KOPT-K1 (cell line): Measurements from ENCODE around the gene EXOC4.
"Not testable (repeated sequence)": the region's sequence is repeated elsewhere in the genome, so short reads cannot be mapped to it uniquely, and the experiment has no call there.

ENCODE experiments used
- H3K27ac ChIP-seq: fragments of 200-600 bp; sonication (generic); 2 replicates; pipeline ENCODE4 v1.5.1; 2016; ENCODE audit warnings: antibody characterized with exemption, mild to moderate bottlenecking, low read depth, low read length; ENCODE audit not compliant: poor library complexity, severe bottlenecking
- H3K36me3 ChIP-seq: fragments of 200-600 bp; sonication (generic); 2 replicates; pipeline ENCODE4 v1.5.1; 2017; ENCODE audit warnings: antibody characterized with exemption, mild to moderate bottlenecking, low read length, moderate library complexity; ENCODE audit not compliant: insufficient read depth
- H3K9me3 ChIP-seq: fragments of 200-600 bp; sonication (generic); 2 replicates; pipeline ENCODE4 v1.5.1; 2017; ENCODE audit warnings: antibody characterized with exemption, low read length, mild to moderate bottlenecking; ENCODE audit not compliant: insufficient read depth, poor library complexity, severe bottlenecking

The EXOC4 gene

GRCh38 chr7:133886086-133886485, 633.2 kb downstream of the EXOC4 start:
- no peak overlapping the region for H3K27ac ChIP-seq
- no peaks in the 10 kb centered on the region for H3K9me3 ChIP-seq
- H3K36me3 ChIP-seq: no peaks in the 10 kb centered on the region

- Histone ChIP-seq H3K27ac (no peak overlapping the region), H3K36me3 (no peaks in the 10 kb centered on the region)
Measured at GRCh38 chr7:133886797-133887196, 633.9 kb downstream of the EXOC4 start.

GRCh38 chr7:133887459-133887858, 634.6 kb downstream of the EXOC4 start:
- H3K9me3 ChIP-seq: no peaks in the 10 kb centered on the region
- no peaks in the 10 kb centered on the region for H3K36me3 ChIP-seq
- H3K27ac ChIP-seq: no peak overlapping the region

More at GRCh38 chr7:133886797-133887196, 633.9 kb downstream of the EXOC4 start:
- H3K9me3 ChIP-seq: no peaks in the 10 kb centered on the region

GRCh38 chr7:133888061-133888930, 635.4 kb downstream of the EXOC4 start:
- Histone ChIP-seq H3K9me3 (no peaks in the 10 kb centered on the region), H3K36me3 (no peaks in the 10 kb centered on the region), H3K27ac (no peak overlapping the region)

GRCh38 chr7:133904776-133905175, 651.9 kb downstream of the EXOC4 start:
- Histone ChIP-seq H3K36me3 (no peaks in the 10 kb centered on the region), H3K27ac (no peak overlapping the region), H3K9me3 (no peaks in the 10 kb centered on the region)

- not testable (repeated sequence) for H3K9me3 ChIP-seq, H3K36me3 ChIP-seq, H3K27ac ChIP-seq
Measured at GRCh38 chr7:133906553-133906952, 653.7 kb downstream of the EXOC4 start.

GRCh38 chr7:133910761-133911160, 657.9 kb downstream of the EXOC4 start:
- Histone ChIP-seq H3K27ac (no peak overlapping the region), H3K36me3 (no peaks in the 10 kb centered on the region), H3K9me3 (no peaks in the 10 kb centered on the region)

GRCh38 chr7:133911724-133912123, 658.8 kb downstream of the EXOC4 start:
- H3K9me3 ChIP-seq: no peaks in the 10 kb centered on the region
- H3K36me3 ChIP-seq: no peaks in the 10 kb centered on the region
- H3K27ac ChIP-seq: no peak overlapping the region

- no peaks in the 10 kb centered on the region for H3K9me3 ChIP-seq
- no peaks in the 10 kb centered on the region for H3K36me3 ChIP-seq
- H3K27ac ChIP-seq: no peak overlapping the region
Measured at GRCh38 chr7:133912916-133913697, 660.2 kb downstream of the EXOC4 start.

GRCh38 chr7:133916621-133917020, 663.7 kb downstream of the EXOC4 start:
- Histone ChIP-seq H3K9me3 (peaks cover 11% of the 10 kb centered on the region), H3K27ac (no peak overlapping the region), H3K36me3 (no peaks in the 10 kb centered on the region)

- no peaks in the 10 kb centered on the region for H3K36me3 ChIP-seq
- peaks cover 18% of the 10 kb centered on the region for H3K9me3 ChIP-seq
- H3K27ac ChIP-seq: no peak overlapping the region
Measured at GRCh38 chr7:133919810-133920209, 666.9 kb downstream of the EXOC4 start.

GRCh38 chr7:133921635-133922182, 668.8 kb downstream of the EXOC4 start:
- peaks cover 18% of the 10 kb centered on the region for H3K9me3 ChIP-seq
- H3K36me3 ChIP-seq: no peaks in the 10 kb centered on the region
- no peak overlapping the region for H3K27ac ChIP-seq

- H3K36me3 ChIP-seq: no peaks in the 10 kb centered on the region
Measured at GRCh38 chr7:133923974-133924373, 671.1 kb downstream of the EXOC4 start.

GRCh38 chr7:133931053-133931452, 678.2 kb downstream of the EXOC4 start:
- H3K9me3 ChIP-seq: no peaks in the 10 kb centered on the region
- H3K36me3 ChIP-seq: no peaks in the 10 kb centered on the region
- no peak overlapping the region for H3K27ac ChIP-seq

More at GRCh38 chr7:133923974-133924373, 671.1 kb downstream of the EXOC4 start:
- no peak overlapping the region for H3K27ac ChIP-seq
- H3K9me3 ChIP-seq: peaks cover 18% of the 10 kb centered on the region

GRCh38 chr7:133932591-133932990, 679.7 kb downstream of the EXOC4 start:
- H3K27ac ChIP-seq: no peak overlapping the region
- no peaks in the 10 kb centered on the region for H3K9me3 ChIP-seq
- H3K36me3 ChIP-seq: no peaks in the 10 kb centered on the region
